DMS79 treated with DMSO at 0.1 percent for 48 hours (cell line): ENCODE measurements around the gene KCNK5.

Experiments used
- DNase-seq: peaks from one replicate; lab custom pipeline; 2025; lab: John Stamatoyannopoulos, UW

Gene KCNK5

DNA sequence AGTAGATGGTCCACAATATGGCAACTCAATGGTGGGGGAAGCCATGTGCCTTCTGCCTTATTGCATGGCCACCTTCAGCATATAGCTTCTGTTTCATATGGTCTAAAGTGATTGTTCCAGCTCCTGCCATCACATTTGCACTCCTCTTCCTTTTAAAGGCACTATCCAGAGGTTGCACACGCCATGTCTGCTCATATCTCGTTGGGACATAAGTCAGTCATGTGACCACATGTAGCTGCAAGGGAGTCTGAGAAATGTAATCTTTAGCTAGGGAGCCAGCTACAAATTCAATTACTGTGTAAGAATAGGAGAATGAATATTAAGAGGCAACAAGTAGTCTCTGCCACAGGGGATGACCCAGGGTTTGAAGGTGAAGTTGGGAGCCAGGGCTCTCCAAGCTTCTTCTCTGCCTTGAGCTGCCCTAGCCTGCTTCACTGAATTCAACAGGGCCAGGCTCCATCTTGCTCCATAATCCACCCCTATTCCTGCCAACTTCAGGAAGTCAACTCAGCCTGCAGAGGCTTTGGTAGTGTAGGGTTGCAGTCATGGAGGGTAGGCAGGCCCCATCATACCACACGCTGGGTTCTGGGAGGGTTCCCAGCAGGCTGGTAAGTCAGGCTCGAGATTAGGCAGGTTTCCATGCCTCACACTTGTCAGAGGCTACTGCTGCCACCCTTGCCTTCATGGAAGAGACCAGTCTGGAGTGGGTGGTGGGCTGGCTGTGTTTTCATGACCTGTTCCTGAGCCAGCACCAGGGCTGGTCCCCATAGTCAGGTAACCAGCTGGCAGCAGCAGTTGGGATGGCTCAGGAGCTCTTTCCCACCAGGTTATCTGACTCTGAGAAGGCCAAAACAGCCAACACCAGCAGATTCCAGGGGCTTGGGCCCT, 57.5 kb downstream of the KCNK5 start:
- no peak for DNase-seq

DNA sequence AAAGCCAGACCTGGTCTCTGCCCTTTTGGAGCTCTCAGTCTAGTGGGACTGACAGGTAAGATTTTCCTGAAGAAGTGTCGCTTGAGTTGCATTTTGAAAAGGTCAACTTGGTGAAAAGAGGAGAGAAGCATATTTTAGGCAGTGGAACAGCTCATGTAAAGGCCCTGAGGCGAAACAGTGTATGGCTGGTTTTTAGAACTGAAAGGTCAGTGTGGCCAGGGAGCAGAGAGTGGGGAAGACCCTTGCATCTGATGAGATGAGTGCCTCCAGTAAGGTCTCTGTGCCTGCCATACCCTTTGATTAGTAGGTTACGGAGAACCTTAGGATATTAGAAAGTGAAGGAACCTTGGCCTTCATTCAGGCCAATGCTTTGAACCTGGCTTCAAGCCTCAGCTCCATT, 58.4 kb downstream of the KCNK5 start:
- DNase-seq: no peak

DNA sequence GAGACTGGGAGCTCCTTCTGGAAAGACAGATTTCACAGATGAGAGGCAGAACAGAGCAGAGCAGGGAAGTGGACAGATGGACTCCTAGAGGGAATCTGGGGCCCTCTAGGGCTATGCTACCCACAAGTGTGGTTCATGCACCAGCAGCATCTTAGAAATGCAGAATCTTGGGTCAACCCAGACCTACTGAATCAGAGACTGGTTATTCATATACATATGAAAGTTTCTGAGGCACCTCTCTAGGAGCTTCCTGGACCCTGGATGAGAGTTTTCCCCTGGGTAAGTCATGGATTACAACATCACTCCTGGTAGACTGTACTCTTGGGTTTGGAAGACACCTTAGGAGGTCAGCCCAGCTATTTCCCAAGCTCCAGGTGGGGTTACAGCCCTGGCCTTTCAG, 58.9 kb downstream of the KCNK5 start:
- no peak for DNase-seq

DNA sequence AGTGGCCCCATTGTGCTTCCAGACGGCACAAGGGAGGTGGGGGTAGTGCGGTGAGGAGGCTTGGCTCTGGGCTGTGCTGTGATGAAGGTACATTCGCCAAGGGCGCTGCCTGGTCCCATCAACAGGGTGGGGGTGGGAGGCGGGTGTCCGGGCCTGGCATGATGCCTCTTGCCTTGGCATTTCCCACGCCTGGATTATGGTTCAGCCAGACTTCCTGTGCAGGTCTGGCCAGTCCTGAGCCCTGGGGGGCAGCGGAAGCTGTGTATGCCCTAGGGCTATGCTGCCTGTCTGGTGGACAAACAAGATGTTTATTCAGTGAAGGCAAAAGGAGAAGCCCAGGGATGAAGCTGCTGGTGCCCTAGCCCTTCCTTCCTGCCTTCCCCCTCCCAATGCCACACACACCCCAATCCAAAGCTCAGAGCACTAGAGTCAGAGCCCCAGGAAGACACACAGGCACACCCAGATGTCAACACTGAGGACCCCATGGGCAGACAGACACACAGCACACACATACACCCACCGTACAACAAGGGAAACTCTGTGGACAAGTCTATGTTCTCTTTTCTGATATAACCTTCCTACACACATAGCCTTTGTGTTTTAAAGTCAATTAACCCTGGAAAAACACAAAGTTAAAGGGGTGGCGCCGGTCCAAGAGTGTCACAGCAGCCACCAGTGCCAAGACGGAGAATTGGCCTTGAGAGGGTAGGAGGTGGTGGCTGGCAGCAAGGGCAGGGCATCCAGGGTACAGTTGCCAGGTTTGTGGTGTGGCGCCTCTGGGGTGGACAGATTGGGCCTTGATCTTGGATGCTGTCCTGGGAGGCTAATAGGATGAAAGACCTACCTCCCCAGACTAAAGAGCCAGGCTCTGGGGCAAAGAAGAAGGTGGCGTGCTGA, 59.6 kb downstream of the KCNK5 start:
- peak; percentile 33 for DNase-seq

DNA sequence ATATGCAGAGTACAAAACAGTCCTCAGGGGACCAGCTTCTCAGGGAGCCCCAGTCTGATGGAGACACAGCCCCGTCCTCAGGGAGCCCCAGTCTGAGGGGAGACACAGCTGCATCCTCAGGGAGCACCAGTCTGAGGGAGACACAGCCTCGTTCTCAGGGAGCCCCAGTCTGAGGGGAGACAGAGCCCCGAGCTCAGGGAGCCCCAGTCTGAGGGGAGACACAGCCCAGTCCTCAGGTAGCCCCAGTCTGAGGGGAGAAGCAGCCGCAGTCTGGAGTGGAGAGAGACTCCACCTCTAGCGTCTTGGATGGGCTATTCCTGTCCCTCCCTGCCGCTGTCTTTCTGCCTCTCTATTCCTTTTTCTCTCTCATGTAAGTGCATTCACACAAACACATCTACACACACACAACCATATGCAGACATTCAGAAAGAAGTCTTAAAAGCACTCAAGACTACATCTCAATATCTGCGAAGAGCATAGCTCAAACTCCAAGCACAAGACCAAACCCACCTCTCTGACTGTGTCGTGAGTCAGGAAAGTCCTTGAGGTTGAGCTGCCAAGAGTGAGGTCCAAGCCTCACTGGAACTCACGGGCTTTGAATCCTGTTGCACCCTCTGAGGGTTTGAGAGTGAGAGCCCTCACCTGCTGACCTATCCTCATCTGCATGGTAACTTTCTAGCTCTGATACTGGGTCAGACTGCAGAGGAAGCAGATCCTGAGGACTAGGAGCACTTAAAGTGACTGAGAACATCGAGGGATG, 61.2 kb downstream of the KCNK5 start:
- DNase-seq: no peak

DNA sequence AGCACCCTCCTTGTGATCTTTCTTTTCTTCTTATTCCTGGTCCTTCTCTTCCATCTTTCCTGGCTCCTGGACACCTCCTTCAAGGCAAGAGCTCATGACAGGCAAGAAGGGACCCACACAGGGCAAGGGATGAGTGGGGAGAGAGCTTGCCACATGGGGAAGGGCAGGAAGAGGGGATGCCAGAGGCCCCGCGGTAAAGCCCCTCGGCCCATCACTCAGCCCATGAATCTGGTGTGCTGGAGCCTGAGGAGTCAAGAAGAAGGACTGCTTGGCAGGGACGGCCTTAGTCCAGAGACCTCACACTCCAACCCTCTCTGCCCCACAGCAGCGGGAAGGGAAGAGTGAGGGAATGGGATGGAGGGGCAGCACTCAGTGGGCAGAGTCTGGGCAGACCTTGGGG, 62.0 kb downstream of the KCNK5 start:
- DNase-seq: no peak

DNA sequence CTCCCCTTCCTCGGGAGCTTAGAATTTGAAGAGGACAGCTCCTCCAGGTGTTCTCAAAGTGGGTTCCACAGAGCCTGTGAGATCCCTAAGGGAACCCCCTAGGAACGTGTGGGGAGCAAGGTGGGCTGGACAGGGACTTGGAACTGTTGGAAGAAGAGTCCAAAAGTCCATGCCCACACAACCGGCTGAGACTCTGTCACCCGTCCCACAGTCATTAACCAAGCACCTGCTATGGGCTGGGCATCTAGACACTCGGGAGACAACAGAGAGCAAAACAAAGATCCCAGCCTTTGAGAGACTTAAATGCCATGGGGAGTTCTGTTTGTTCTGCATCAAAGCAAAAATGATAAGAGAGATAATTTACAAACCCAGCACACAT, 62.4 kb downstream of the KCNK5 start:
- DNase-seq: no peak

DNA sequence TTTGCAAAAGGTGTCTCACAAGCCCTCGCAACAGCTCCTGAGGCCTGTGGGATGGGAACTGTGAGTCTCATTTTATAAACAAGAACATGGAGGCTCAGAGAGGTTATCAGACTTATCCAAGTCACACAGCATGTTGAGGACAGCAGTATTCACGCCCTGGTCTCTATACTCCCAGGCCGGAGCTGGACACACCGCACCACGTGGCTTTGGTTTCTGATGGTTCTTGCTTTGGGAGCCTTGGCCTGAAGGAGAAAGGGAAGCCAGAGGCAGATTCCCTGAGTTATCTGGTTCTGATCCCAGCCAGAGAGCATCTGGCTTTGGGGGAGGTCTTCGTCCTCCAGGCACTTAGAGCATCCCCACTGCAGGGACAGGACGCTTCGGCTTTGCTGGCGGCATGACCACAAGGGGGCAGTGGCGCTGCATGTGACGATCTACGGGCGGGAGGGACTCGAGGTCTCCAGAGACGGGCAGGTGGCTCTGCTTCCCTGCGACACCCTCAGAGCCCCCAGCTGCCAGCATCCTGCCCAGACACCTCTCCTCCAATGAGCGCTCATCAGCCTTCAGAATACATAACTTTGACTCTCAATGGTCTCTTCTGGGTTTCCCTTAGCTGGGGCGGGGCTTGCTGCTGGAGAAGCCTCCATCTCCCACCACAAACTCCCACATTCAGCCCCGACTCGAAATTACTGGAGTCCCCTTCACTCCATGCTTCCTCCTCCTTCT, 62.9 kb downstream of the KCNK5 start:
- DNase-seq: peak; percentile 82

DNA sequence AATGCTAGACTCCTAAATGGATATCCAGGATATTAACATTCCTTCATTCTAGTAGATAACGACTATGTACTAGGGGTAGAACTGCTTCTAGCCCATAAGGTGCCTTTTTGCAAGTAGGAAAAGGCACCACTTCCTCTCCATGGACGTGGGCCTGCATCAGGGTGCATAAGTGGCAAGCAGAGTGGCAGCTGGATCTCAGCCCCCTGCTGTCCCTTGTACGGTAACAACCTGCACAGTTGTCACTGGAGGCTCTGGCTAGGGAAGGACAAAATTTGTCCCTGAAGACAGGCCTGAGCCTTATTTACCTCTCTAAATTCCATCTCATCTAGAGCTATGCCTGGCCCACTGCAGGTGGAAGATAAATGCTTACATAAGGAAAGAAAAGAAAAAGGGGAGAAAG, 71.8 kb downstream of the KCNK5 start:
- DNase-seq: no peak

DNA sequence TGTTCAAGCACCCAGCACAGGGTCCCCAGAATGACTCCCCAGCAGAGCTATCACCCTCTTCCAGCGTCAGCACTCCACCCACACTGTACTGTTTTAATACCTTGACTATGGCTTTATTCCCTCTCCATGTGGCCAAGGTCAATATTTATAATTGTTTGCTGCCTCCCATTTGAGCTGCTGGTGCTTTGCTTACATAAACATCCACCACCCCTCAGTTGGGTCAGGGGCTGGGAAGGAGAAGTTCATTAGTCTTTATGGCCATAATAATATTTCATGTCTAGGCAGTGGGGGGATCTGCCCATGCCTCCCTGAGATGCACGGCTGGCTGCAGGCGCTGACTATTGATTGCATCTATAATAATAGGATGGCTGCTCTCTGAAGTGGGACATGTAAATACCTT, 72.5 kb downstream of the KCNK5 start:
- DNase-seq: no peak

DNA sequence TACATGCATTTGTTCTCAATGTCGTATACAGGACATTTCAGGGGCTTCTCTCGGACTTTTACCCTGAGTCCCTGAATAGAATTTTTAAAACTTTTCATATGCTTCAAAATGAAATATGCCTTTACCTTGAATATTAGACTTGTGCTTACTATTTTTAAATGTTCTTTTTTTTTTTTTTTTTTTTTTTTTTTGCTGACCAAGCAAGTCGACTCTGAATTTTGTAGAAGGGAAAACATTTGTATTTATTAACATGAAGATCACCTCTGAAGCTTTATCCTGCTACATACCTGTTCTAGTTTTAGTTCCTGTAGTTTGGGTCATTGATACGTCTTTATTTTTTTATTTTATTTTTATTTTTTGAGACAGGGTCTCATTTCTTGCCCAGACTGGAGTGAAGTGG, 74.6 kb downstream of the KCNK5 start:
- DNase-seq: no peak

DNA sequence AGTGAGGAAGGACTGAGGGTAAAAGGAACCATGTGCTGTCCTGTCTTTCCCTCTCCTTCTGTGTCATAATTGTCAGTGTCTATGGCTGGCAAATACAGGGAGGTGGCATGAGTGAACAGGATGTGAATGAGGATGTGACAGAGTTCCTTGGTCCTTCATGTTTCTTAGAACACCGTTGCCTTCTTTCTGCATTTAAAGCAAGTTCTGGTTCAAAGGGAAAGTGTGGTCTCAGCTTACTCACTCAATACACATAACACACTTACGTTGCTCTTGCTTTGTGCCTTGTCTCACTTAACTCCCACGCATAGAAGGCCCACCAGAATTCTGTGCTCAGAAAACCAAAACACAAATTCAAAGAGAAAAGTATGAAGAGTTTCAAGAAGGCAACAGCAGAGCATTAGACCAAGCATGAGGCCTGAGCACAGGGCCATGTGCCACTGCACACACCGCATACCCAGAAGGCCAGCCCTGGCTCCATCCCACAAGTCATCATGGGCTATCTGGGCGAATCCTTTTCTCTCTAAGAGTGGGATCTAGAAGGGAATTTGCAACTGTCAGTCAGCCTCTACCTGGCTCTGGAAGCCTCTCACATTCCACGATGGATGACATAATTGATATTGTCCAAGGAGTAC, 75.4 kb downstream of the KCNK5 start:
- DNase-seq: no peak

DNA sequence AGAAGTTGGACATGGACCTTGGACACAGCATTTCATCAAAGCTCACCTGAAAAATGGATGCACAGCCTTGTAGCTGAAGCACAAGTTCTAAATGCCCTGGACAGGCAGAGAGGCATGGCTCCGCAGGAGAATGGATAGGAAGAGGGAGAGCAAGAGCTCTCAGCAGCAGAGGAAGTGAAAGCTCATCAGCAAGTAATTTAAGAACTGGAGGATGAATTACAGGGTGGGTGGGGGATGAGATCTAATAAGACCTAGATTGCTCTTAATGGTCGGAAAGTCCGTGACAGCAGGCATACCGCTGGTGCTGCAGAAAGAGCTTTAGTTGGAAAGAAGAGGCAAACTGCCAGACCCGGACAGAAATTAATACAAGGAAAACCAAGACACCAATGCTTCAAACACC, 77.0 kb downstream of the KCNK5 start:
- DNase-seq: no peak

DNA sequence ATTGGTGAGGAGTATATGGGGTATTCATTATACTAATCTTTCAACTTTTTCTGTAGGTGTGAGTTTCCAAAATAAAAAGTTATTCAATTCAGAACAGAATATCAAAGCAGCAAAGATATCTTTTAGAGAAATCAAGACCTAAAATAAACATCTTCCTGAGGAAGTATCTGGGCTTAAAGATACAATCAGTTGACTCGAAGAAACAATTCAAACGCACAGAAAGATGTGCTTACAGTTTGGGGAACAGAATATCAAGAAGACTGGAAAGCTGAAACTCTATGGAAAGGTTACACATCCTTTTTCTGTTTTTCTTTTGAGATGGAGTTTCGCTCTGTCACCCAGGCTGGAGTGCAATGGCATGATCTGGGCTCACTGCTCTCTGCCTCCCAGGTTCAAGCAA, 78.1 kb downstream of the KCNK5 start:
- no peak for DNase-seq

DNA sequence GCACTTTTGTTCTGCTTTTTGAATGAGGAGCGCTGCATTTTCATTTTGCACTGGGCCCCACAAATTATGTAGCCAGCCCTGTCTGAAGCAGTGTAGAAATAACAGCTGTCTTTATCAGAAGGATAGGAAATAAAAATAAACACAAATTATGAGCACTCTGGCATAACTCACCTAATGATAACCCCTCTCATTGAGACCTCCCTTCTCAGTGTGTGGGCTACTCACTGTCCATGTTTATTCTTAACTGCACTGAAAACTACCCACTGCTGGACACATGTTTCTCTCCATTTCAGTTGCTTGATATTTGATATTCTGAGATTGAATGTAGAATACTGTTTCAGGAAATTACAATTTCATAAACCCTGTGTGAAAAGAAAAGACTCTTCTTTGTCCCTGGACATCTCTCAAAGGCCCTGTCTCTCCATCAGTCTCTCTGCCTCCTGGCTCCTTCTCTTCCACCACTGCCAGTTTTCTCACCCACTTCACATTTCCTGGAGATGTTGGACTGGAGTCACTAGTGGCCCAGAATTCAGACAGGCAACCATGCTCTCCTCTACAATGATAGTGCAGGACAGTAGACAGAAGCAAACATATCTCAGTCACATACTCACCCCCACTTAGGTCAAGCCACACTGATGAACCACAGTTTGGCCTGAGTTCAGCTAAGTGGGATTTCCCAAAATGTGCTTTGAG, 84.6 kb downstream of the KCNK5 start:
- DNase-seq: no peak

DNA sequence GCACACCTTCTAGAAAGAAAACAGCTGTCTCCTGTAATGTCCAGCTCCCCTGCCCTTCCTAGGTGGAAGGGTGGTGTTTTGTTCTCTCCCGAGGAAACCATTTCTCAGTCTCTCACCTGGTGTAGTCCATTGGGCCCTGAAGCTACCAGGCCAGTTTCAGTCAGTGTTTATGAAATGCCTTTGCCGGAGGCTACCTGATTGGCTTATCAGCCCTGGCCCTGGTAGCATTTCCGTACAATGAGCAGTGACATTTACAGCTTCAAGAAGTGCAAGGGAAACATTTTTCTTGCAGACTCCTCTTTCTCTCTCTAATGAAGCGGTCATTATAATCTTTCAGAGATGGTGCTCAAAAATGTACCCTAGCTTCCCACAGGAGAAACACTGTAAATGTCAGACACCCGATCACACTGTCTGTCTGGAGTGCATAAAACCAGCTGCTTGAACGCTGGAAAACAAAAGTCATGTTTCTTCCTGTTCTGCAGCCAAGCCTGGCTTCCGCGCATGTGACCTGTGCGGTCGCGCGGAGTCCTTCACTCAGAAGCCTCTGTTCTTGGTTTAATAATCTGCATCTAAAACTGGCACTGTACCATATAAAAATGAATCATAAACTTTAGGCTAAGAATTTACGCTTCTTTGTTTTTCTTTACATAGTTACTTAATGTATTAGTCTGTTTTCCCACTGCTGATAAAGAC, 85.9 kb downstream of the KCNK5 start:
- peak; percentile 51 for DNase-seq

DNA sequence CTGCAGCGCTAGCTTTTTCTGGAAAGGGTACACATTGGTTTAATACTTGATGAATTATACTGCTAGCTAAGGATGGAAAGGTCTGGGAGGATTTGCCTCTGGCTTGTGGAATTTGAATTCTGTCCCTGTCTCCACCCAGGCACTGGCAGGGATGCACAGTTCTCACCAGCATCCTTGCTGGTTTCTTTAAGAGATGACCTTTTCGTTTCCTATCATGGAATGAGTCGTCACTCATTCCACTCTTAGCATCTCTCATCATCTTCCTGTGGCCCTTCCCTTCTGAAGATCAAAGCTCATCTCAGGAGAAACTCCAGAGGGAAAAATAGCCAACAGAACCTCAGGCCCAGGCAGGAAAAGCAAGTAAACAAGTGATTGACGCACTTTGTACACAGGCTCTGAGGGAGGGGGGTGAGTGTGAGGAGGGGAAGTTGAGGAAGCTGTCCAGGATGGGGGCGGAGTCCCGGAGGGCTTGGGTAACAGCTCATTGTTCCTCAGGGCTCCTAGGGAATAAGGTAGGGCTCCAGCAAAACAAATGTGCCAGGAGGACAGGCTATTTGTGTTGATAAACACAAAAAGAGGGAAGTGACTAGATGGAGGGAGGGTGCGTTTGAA, 88.6 kb downstream of the KCNK5 start:
- no peak for DNase-seq
